DLD1 (cell line): ENCODE results near the gene CAV2.

ENCODE experiments used
- in situ Hi-C: cut with HindIII; loops from 2 replicates; pipeline ENCODE4 v1.10.0; 2017; ENCODE audit warnings: low sequenced_read_pairs

Gene CAV2

DNA sequence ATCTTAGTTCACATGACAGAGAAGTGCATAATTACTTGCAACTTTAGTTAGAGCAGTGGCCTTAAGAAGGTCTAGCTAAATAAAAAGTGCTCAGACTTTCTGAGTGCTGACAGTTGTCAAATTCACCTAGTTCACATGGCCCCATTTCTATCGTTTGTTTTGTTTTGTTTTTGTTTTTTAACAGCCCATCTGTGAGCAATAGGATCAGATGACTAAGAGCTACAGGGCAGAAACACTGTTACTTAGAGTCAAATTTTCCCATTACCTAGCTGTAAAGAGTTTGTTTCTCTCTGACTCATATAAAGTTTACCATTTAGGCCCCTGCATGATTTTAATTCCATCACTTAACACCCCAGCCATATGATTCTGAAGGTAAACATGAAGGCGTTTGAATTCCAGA is 44.1 kb downstream of the CAV2 start:
- in situ Hi-C loops, result no loop called here

DNA sequence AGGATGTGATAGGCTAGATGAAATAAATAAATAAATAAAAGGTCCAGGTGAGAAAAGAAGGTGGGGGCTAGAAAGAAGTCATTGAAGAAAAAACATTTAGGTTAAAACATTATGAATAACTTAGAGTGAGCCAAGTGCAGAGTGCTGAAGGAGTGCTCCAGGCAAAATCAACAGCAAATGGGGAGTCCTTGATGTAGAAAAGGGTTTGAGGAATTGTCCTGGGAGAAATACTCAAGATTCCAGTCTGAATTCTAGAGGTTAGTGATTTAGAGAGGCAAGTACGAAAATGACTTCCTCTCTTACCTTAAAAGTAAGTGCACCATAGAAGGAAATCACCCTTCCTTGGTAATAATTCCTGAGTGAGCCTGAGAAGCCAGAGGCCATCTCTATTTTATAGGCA is 44.9 kb downstream of the CAV2 start:
- in situ Hi-C loops, result no loop called here

DNA sequence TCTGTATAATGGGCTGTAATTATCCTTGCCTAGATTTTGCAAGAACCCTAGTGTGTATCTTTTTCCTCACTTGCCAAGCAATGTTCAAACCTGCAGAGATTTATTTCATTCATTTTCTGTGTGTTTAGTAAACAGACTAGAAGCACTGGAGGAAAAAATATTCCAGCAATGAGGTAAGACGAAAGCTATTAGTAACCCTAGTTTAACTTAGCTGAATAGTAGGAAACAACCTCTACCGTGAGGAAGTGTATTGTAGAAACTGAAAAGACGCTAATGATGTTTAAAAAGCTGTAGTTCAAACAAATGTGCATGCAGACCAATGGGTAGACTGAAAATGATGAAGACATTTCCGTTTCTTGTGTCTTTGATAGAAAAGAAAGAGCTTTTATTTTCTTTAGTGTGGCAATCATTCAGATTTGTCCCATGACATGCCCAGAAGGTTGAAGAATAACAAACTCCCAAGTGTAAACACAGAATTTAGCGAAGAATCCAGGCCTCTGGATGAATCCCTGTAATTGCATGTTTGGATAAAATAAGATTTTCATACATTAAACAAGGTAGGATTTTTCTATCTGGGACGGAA is 46.0 kb downstream of the CAV2 start:
- in situ Hi-C loops, result no loop called here

DNA sequence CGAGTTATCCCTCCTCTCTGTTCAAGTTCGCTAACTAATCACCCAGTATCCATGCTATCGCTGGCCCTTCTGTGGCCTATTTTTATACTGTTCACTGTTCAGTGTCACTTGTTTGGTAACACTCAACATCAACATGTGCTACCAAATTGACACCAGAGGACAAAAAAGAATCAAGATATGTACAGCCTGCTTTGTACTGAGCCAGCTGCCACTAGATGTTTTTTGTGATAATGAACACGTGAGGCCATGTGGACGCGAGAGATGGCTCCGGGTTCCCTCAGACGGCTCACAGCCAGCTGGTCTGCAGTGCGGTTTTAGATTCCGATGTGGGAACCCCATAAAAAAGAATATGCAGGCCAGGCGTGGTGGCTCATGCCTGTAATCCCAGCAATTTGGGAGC is 46.5 kb downstream of the CAV2 start:
- in situ Hi-C loops, result no loop called here

- in situ Hi-C loops, result no loop called here
These were observed 47.4 kb downstream of the CAV2 start for GRCh38 chr7:116546916-116547315.

- in situ Hi-C loops, result no loop called here
These were observed 47.8 kb downstream of the CAV2 start for GRCh38 chr7:116547347-116547746.

GRCh38 chr7:116548506-116548905 is 49.0 kb downstream of the CAV2 start:
- in situ Hi-C loops, result no loop called here

- in situ Hi-C loops, result no loop called here
These were observed 49.8 kb downstream of the CAV2 start for GRCh38 chr7:116549370-116549769.

DNA sequence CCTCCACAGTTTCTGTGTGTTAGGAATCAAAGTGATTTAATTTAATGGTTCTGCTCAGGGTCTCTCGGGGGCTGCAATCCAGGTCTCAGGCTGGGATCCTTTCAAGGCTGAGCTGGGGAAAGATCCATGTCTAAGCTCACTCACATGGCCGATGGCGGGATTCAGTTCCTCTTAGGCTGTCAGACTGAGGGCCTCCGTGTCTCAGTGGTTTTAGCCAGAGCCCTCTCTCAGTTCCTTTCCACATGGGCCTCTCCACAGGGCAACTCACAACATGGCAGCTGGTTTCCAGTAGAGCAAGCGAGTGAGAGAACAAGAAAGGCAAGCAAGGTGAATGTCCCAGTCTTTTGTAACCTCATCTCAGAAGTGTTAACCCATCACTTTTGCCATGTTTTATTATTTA is 52.2 kb downstream of the CAV2 start:
- in situ Hi-C loops, result no loop called here

GRCh38 chr7:116552602-116553001 is 53.1 kb downstream of the CAV2 start:
- in situ Hi-C loops, result no loop called here

GRCh38 chr7:116553168-116553964 is 53.8 kb downstream of the CAV2 start:
- in situ Hi-C loops, result no loop called here

GRCh38 chr7:116554436-116554835 is 54.9 kb downstream of the CAV2 start:
- in situ Hi-C loops, result no loop called here

GRCh38 chr7:116554911-116555310 is 55.4 kb downstream of the CAV2 start:
- in situ Hi-C loops, result no loop called here

DNA sequence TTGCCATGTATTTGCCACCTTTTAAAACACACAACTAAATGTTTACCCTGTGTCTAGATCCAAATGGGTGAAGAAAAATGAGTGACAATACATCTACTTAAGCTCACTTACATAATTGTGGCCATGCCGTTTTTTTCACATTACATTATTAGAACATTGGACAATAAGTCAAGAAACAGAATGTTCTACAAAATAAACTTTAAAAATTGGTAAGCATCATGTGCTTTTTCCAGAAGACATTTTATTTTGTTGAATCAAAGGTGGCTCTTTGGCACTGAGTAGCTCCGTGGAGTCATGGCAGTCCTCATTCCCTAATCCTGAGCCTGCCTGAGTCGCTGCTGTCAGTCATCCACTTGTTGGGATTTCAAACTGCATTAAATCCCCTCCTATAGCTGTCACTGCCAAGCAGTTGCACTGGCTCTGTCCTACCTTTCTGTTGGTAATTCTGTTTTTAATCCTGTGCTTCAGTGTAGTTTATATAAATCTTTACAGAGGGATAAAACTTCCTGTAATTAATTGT is 57.6 kb downstream of the CAV2 start:
- in situ Hi-C loops, result no loop called here

- in situ Hi-C loops, result no loop called here
These were observed 58.4 kb downstream of the CAV2 start for GRCh38 chr7:116557901-116558300.
